IMR-90 (cell line): Measurements from ENCODE around the gene CETP.

Source experiments
- BHLHE40 ChIP-seq: fragments of 150-350 bp; IDR thresholded peaks from 2 replicates; pipeline ENCODE4 v1.6.1; 2016; ENCODE audit warnings: mild to moderate bottlenecking, low read depth, low read length
- CHD1 ChIP-seq: IDR thresholded peaks from 2 replicates; pipeline ENCODE4 v1.6.1; 2012; ENCODE audit warnings: low read depth, low read length, improper control_type of control experiment
- NFE2L2 ChIP-seq: fragments of 150-350 bp; IDR thresholded peaks from 2 replicates; pipeline ENCODE4 v1.6.1; 2016; ENCODE audit warnings: low read depth, mild to moderate bottlenecking, low read length
- POLR2A ChIP-seq: IDR thresholded peaks from 2 replicates; pipeline ENCODE4 v1.6.1; 2012; ENCODE audit warnings: mild to moderate bottlenecking, low read depth, low read length
- RAD21 ChIP-seq: IDR thresholded peaks from 2 replicates; pipeline ENCODE4 v1.6.1; 2012; ENCODE audit warnings: low read length, improper control_type of control experiment
- SMC3 ChIP-seq: fragments of 150-350 bp; IDR thresholded peaks from 2 replicates; pipeline ENCODE4 v1.6.1; 2016; ENCODE audit warnings: low read depth, mild to moderate bottlenecking, antibody characterized with exemption, low read length, moderate library complexity
- TF ChIP-seq, protein P1 (sequence below): conservative IDR thresholded peaks from 2 replicates; pipeline ENCODE4 v1.5.1; 2012; ENCODE audit warnings: mild to moderate bottlenecking, low read depth, low read length, improper control_type of control experiment

DNA sequence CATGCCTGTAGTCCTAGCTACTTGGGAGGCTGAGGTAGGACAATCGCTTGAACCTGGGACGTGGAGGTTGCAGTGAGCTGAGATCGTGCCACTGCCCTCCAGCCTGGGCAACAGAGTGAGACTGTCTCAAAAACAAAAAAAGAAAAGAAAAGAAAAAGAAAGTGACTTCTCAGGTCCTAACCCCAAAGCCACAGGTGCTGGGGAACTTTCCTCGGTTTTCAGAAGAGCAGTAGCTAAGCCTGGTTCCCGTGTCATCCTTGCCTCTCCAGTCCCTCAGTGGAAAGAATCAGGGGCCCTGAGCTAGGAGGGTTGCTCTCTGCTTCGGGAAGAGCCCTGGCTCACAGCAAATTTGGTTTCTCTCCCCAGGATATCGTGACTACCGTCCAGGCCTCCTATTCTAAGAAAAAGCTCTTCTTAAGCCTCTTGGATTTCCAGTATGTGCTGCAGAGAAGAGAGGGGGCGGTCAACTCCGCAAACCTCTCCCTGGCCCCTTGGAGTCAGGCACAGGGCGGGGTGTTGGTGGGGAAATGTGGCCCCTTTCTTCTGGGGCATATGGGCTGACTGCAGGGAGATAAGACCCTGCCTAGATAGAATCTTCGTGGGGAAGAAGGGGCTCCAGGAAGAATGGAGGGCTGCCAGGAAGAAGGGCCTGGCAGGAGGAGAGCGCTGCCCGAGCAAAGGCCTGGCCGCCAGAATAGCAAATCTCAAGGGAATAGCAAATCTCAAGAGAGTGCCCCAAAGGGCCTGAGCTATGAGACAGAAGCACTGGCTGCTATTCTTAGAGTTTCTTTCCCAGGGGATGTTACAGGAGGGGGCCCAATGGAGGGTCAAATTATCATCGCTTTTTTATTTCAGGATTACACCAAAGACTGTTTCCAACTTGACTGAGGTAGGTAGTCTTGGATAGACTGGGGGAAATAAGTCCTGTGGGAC, 19.3 kb downstream of the CETP start:
- no peak for TF ChIP-seq RAD21
- TF ChIP-seq, protein P1, sequence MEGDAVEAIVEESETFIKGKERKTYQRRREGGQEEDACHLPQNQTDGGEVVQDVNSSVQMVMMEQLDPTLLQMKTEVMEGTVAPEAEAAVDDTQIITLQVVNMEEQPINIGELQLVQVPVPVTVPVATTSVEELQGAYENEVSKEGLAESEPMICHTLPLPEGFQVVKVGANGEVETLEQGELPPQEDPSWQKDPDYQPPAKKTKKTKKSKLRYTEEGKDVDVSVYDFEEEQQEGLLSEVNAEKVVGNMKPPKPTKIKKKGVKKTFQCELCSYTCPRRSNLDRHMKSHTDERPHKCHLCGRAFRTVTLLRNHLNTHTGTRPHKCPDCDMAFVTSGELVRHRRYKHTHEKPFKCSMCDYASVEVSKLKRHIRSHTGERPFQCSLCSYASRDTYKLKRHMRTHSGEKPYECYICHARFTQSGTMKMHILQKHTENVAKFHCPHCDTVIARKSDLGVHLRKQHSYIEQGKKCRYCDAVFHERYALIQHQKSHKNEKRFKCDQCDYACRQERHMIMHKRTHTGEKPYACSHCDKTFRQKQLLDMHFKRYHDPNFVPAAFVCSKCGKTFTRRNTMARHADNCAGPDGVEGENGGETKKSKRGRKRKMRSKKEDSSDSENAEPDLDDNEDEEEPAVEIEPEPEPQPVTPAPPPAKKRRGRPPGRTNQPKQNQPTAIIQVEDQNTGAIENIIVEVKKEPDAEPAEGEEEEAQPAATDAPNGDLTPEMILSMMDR = no peak
- TF ChIP-seq POLR2A = no peak
- no peak for TF ChIP-seq CHD1
- no peak for TF ChIP-seq NFE2L2
- TF ChIP-seq SMC3 = no peak
- no peak for TF ChIP-seq BHLHE40
